ENCODE data around the gene NR5A2.

Gene NR5A2

GRCh38 chr1:200049810-200050209 lies 22.3 kb downstream of the NR5A2 start:
- no peak for DNase-seq (ENCODE audit: low read depth, low spot score)
- H3K27me3 ChIP-seq (ENCODE audit: insufficient read depth, insufficient read length), result peaks cover 15% of the 10 kb centered on the region
- H3K9me3 ChIP-seq (ENCODE audit: insufficient read depth, low read length), result no peaks in the 10 kb centered on the region
- TF ChIP-seq YY1 (IDR thresholded peaks at IDR 0.05; ENCODE audit: insufficient read depth, insufficient read length) (no peak), SUZ12 (IDR thresholded peaks at IDR 0.05; ENCODE audit: extremely low read depth, insufficient read depth, insufficient read length) (no peak), ZNF274 (IDR thresholded peaks at IDR 0.05; ENCODE audit: low read depth, low read length) (no peak)
- H3K4me3 ChIP-seq (ENCODE audit: insufficient read length, low read depth), result no peak overlapping the region
- H3K9ac ChIP-seq (ENCODE audit: insufficient read length, low read depth), result no peak overlapping the region
- H3K36me3 ChIP-seq (ENCODE audit: insufficient read depth, insufficient read length, low read length), result no peaks in the 10 kb centered on the region
- H3K4me1 ChIP-seq (ENCODE audit: insufficient read depth, insufficient read length), result peaks cover 2% of the 10 kb centered on the region

GRCh38 chr1:200051620-200052019 lies 24.1 kb downstream of the NR5A2 start:
- Histone ChIP-seq H3K9me3 (ENCODE audit: insufficient read depth, low read length) (no peaks in the 10 kb centered on the region), H3K36me3 (ENCODE audit: insufficient read depth, insufficient read length, low read length) (no peaks in the 10 kb centered on the region), H3K27me3 (ENCODE audit: insufficient read depth, insufficient read length) (no peaks in the 10 kb centered on the region), H3K4me1 (ENCODE audit: insufficient read depth, insufficient read length) (peaks cover 2% of the 10 kb centered on the region), H3K9ac (ENCODE audit: insufficient read length, low read depth) (no peak overlapping the region), H3K4me3 (ENCODE audit: insufficient read length, low read depth) (no peak overlapping the region)
- DNase-seq (ENCODE audit: low read depth, low spot score), result no peak
- TF ChIP-seq SUZ12 (IDR thresholded peaks at IDR 0.05; ENCODE audit: extremely low read depth, insufficient read depth, insufficient read length), result no peak
- no peak for TF ChIP-seq YY1 (IDR thresholded peaks at IDR 0.05; ENCODE audit: insufficient read depth, insufficient read length)
- no peak for TF ChIP-seq ZNF274 (IDR thresholded peaks at IDR 0.05; ENCODE audit: low read depth, low read length)

GRCh38 chr1:200053091-200053490 lies 25.6 kb downstream of the NR5A2 start:
- H3K9ac ChIP-seq (ENCODE audit: insufficient read length, low read depth), result no peak overlapping the region
- H3K4me3 ChIP-seq (ENCODE audit: insufficient read length, low read depth), result no peak overlapping the region
- no peaks in the 10 kb centered on the region for H3K9me3 ChIP-seq (ENCODE audit: insufficient read depth, low read length)
- H3K27me3 ChIP-seq (ENCODE audit: insufficient read depth, insufficient read length), result no peaks in the 10 kb centered on the region
- peaks cover 2% of the 10 kb centered on the region for H3K4me1 ChIP-seq (ENCODE audit: insufficient read depth, insufficient read length)
- H3K36me3 ChIP-seq (ENCODE audit: insufficient read depth, insufficient read length, low read length), result no peaks in the 10 kb centered on the region
- DNase-seq (ENCODE audit: low read depth, low spot score), result no peak
- no peak for TF ChIP-seq SUZ12 (IDR thresholded peaks at IDR 0.05; ENCODE audit: extremely low read depth, insufficient read depth, insufficient read length)
- TF ChIP-seq YY1 (IDR thresholded peaks at IDR 0.05; ENCODE audit: insufficient read depth, insufficient read length), result no peak
- TF ChIP-seq ZNF274 (IDR thresholded peaks at IDR 0.05; ENCODE audit: low read depth, low read length), result no peak

- Histone ChIP-seq H3K27me3 (ENCODE audit: insufficient read depth, insufficient read length) (no peaks in the 10 kb centered on the region), H3K4me1 (ENCODE audit: insufficient read depth, insufficient read length) (peaks cover 2% of the 10 kb centered on the region)
- DNase-seq (ENCODE audit: low read depth, low spot score), result no peak
These were observed 26.1 kb downstream of the NR5A2 start for GRCh38 chr1:200053646-200054045.

GRCh38 chr1:200058341-200058740 lies 30.8 kb downstream of the NR5A2 start:
- TF ChIP-seq ZNF274 (IDR thresholded peaks at IDR 0.05; ENCODE audit: low read depth, low read length) (no peak), YY1 (IDR thresholded peaks at IDR 0.05; ENCODE audit: insufficient read depth, insufficient read length) (no peak), SUZ12 (IDR thresholded peaks at IDR 0.05; ENCODE audit: extremely low read depth, insufficient read depth, insufficient read length) (no peak)
- Histone ChIP-seq H3K36me3 (ENCODE audit: insufficient read depth, insufficient read length, low read length) (no peaks in the 10 kb centered on the region), H3K4me3 (ENCODE audit: insufficient read length, low read depth) (no peak overlapping the region), H3K4me1 (ENCODE audit: insufficient read depth, insufficient read length) (peaks cover 2% of the 10 kb centered on the region), H3K27me3 (ENCODE audit: insufficient read depth, insufficient read length) (no peaks in the 10 kb centered on the region), H3K9me3 (ENCODE audit: insufficient read depth, low read length) (no peaks in the 10 kb centered on the region), H3K9ac (ENCODE audit: insufficient read length, low read depth) (no peak overlapping the region)
- no peak for DNase-seq (ENCODE audit: low read depth, low spot score)

More at GRCh38 chr1:200053646-200054045, 26.1 kb downstream of the NR5A2 start:
- Histone ChIP-seq H3K4me3 (ENCODE audit: insufficient read length, low read depth) (no peak overlapping the region), H3K9ac (ENCODE audit: insufficient read length, low read depth) (no peak overlapping the region), H3K9me3 (ENCODE audit: insufficient read depth, low read length) (no peaks in the 10 kb centered on the region), H3K36me3 (ENCODE audit: insufficient read depth, insufficient read length, low read length) (no peaks in the 10 kb centered on the region)
- TF ChIP-seq ZNF274 (IDR thresholded peaks at IDR 0.05; ENCODE audit: low read depth, low read length) (no peak), SUZ12 (IDR thresholded peaks at IDR 0.05; ENCODE audit: extremely low read depth, insufficient read depth, insufficient read length) (no peak), YY1 (IDR thresholded peaks at IDR 0.05; ENCODE audit: insufficient read depth, insufficient read length) (no peak)

GRCh38 chr1:200062143-200062542 lies 34.6 kb downstream of the NR5A2 start:
- Histone ChIP-seq H3K27me3 (ENCODE audit: insufficient read depth, insufficient read length) (no peaks in the 10 kb centered on the region), H3K9me3 (ENCODE audit: insufficient read depth, low read length) (no peaks in the 10 kb centered on the region), H3K4me1 (ENCODE audit: insufficient read depth, insufficient read length) (no peaks in the 10 kb centered on the region), H3K9ac (ENCODE audit: insufficient read length, low read depth) (no peak overlapping the region), H3K36me3 (ENCODE audit: insufficient read depth, insufficient read length, low read length) (no peaks in the 10 kb centered on the region), H3K4me3 (ENCODE audit: insufficient read length, low read depth) (no peak overlapping the region)
- DNase-seq (ENCODE audit: low read depth, low spot score), result no peak
- TF ChIP-seq YY1 (IDR thresholded peaks at IDR 0.05; ENCODE audit: insufficient read depth, insufficient read length), result no peak
- TF ChIP-seq SUZ12 (IDR thresholded peaks at IDR 0.05; ENCODE audit: extremely low read depth, insufficient read depth, insufficient read length), result no peak

GRCh38 chr1:200072636-200073285 lies 45.3 kb downstream of the NR5A2 start:
- TF ChIP-seq YY1 (IDR thresholded peaks at IDR 0.05; ENCODE audit: insufficient read depth, insufficient read length) (no peak), SUZ12 (IDR thresholded peaks at IDR 0.05; ENCODE audit: extremely low read depth, insufficient read depth, insufficient read length) (no peak), ZNF274 (IDR thresholded peaks at IDR 0.05; ENCODE audit: low read depth, low read length) (no peak)
- Histone ChIP-seq H3K27me3 (ENCODE audit: insufficient read depth, insufficient read length) (no peaks in the 10 kb centered on the region), H3K9ac (ENCODE audit: insufficient read length, low read depth) (no peak overlapping the region), H3K36me3 (ENCODE audit: insufficient read depth, insufficient read length, low read length) (no peaks in the 10 kb centered on the region), H3K4me1 (ENCODE audit: insufficient read depth, insufficient read length) (no peaks in the 10 kb centered on the region), H3K4me3 (ENCODE audit: insufficient read length, low read depth) (no peak overlapping the region), H3K9me3 (ENCODE audit: insufficient read depth, low read length) (no peaks in the 10 kb centered on the region)
- DNase-seq (ENCODE audit: low read depth, low spot score), result no peak
